Renal pelvis (tissue), 4 donors: Measurements from ENCODE around the gene ATP11A. TPM values are rescaled to one million over a fixed set of nuclear protein-coding genes. Genes with fewer than 3 reads are reported as not detected.

Source experiments
- DNase-seq: peaks from one replicate; pipeline ENCODE4 v3.0.0-alpha.2; 2013
- polyA plus RNA-seq, 3 donors: library from polyadenylated mRNA; unstranded; fragments of 120-200 nt; gene quantifications; one replicate each; pipeline ENCODE4 v1.2.1, GENCODE V29; 2013; ENCODE audit not compliant: insufficient read length in 3 of 3

ATP11A gene
- polyA plus RNA-seq, 3 donors = 39.0 to 68.3 (median 60.9) TPM

DNA sequence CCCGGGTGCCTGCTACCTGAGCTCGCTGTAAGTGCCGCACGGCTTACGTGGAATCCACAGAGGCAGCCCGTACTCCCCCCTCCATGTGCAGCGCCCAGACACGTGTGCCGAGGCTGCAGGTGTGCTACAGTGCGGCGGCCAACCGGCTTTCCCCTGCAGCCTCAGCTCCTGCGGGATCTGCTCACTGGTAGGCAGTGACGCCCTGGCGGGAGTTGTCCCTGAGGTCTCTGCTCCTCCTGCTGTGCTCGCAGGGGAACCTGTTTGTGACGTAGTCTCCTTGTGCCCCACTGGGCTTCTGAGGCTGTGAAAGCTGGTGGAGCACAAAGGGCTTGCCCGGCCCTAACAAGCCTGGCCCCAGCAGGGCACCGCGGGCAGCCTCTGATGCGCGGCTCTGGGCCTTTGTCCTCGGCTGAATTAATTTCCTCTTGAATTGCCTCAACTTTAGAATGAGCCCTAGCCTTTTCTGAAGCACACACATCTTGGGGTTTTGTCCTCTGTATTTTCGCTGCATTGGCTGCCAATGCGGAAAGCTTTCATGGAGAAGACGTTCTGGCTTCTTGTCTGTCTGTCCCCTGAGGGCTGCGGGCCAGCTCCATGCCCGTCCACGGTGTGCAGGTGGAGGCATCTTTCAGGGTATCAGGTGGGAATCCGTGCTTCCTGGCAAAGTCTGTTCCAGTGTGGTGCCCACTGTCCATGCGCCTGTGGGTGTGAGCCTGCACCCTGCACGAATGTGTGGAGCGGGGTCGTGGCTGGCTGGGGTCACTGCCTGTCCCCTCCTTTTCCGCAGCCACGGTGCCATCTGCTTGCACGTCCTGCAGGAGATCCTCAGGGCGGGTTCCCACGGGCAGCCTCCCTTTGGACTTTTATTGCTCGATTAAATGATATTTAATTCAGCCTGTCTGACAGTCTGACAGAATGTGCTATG lies 201.9 kb downstream of the ATP11A start:
- no peak for DNase-seq

- peak; percentile 72 for DNase-seq
Measured at GRCh38 chr13:112892426-112893206, 202.8 kb downstream of the ATP11A start.

DNA sequence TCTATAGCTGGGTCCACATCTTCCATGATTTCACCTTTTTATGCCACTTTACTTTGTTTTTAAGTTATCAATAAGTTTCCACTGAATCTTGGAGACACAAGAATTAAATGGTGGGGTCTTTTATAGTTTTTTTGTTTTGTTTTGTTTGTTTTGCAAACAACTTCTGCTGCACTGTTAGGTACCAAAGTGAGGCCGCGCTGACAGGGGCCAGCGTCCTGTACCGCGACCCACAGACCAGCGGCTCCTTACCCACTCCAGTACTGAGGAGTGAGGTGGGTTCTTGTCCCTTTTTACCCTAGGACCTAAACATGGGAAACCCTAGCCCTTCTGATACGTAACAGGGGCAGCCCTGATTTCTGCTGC lies 203.3 kb downstream of the ATP11A start:
- no peak for DNase-seq

DNA sequence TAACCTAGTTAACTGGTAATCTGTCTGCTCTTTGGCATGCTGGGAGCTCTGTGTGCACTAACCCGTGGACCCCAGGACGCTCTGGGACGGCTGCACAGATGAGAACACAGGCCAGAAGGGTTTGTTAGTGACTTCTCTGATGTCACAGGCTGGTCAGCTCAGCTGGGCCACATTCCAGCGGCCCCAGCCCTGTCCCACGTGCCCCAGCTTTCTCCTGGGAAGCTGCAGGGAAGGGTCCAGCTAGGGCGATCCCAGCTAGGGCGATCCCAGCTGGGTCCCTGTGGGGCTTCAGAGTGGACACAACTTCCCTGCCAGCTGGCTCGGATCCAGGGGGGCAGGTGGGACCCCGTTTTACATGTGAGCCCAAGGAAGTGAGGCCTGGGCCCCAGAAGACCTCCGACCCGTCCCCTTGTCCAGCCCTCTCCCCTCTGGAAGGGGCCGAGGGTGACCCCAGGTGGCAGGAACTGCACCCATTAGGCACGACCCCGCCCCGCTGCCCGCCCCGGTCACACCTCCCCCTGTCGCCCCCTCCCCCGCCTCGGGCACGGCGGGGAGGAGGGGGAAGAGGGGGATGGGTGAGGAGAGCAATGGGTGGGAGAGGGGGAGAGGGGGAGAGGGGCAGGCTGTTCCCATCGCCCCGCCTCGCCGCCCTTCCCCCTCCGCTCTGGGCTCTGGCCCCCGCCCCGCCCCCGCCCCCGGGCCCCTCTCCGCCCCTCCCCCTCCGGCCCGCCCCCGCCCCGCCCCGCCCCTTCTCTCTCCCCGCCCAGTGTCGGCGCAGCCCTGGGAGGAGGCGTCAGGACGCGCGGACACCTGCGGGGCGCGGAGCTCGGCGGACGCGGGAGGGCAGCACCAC lies 204.0 kb downstream of the ATP11A start:
- DNase-seq = peak; percentile 80

DNA sequence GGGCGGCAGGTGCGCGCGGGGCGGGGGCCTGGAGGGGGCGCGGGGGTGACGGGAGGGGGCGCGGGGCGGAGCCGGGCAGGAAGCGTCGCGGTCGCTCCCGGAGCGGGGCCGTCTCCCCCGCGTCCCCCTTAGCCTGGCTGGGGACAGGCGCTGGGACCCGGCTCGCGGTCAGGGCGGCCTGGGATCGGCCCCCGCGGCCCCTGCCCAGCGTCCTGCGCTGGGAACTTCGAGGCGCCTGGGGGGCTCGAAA lies 204.5 kb downstream of the ATP11A start:
- DNase-seq = no peak

DNA sequence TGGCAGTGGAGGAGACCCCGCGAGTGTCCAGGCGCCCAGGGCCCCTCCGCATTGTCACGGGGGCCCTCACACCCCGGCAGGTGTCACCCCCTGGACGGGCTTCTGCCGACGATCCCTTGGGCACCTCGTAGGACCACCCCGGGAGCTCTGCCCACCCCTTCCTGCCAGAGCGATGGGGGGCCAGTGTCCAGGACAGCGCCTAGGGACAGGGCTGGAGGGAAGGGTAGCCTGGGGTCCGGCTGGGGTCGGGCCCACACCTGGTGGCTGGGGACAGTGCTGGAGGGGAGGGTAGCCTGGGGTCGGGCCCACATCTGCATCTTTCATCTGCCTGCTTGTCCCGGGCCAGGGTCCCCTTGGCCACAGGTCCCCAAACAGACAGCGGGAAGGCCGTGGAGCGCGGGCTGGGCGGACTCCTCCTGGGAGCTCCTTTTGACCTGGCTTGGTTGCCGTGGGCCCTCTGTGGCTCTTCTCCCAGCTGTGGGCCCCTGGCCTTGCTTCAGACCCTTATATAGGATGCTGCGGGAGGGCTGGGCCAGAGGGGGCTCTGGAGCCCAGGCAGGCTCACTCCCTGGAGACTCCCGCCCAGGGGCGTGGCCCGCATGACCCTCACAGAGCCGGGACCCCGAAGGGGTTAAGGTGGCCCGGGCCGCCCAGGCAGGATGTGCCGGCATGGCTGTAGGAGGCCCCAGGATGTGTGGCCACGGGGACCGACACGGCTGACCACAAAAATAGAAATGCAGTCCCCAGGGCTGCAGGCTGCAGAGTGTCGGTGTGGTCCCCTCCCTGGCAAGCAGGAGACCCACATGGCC lies 205.0 kb downstream of the ATP11A start:
- no peak for DNase-seq

- no peak for DNase-seq
Measured at GRCh38 chr13:112895521-112896465, 206.0 kb downstream of the ATP11A start.

GRCh38 chr13:112896736-112897602 lies 207.1 kb downstream of the ATP11A start:
- no peak for DNase-seq

- no peak for DNase-seq
Measured at GRCh38 chr13:112897603-112897955, 207.7 kb downstream of the ATP11A start.

DNA sequence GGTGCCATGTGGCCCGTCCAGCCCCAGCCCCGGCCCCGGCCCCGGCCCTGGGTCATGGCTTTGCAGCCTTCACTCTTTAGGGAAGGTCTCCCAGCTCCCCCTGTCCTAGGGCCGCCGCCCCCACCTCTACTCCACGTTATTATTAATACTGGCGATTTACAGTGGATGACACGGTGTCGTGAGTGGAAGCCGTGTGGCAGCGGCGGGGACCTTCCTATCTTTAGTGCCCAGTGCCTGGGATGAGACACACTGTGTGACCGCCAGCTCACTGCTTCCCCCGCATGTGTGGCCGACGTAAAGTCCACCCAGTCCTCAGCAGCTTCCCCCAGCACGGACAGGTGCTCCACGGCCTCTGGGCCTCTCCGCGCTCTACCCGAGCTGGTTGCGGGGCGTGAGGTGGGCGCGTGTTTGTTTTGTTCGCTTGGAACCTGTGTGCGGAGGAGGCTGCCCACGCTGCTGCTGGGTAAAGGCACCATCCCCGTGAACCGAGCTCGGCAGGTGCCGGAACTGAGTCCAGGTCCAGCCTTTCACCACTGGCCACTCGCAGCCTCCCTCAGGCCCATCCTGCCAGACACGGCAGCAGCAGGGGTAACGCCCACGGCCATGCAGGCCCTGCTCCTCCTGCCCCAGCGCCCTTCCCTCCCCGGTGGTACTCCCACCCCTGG lies 208.2 kb downstream of the ATP11A start:
- no peak for DNase-seq

- no peak for DNase-seq
Measured at GRCh38 chr13:112898621-112899280, 208.9 kb downstream of the ATP11A start.

DNA sequence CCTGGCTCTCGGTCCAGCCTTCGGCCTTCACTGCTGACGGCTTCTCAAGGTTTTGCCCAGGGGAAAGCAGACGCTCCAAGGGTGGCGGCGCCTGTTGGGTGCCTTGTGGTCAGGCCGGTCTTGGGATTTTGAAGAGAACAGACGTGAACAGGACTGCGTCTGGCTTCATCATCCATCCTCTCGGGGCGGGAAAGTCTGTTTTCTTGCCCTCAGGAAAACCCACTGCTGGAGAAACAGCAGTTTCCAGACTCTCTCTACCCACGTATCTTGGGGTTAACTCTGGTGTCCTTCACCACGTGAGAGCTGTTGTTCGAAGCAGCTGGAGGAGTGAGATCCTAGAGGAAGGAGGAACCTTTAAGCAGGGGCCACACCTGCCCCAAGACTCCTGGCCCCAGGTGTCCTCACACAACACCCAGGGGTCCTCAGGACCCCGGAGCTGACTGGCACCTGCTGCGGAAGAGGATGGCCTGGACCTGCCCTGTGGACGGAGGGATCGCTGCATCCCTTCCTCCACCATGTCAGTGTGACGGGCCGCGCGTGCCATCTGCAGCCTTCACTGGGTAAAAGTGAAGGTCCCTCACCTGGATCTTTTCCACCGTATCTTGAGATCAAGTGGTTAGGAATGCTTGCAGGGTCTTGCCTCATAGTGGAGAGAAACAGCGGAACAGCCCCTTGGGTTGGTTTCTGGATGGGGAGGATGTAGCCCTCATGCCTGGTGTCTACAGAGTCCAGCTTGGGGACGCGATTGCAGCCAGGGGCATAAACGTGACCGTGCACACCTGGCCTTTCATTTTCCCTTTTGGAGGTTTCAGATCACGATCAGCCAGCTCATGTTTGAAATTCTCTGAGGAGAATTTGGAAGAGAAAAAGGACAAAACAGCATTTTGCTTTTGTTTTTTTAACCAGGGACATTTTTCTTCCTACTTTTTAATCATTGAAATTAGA lies 209.7 kb downstream of the ATP11A start:
- DNase-seq = no peak

GRCh38 chr13:112900226-112900600 lies 210.4 kb downstream of the ATP11A start:
- DNase-seq = no peak

DNA sequence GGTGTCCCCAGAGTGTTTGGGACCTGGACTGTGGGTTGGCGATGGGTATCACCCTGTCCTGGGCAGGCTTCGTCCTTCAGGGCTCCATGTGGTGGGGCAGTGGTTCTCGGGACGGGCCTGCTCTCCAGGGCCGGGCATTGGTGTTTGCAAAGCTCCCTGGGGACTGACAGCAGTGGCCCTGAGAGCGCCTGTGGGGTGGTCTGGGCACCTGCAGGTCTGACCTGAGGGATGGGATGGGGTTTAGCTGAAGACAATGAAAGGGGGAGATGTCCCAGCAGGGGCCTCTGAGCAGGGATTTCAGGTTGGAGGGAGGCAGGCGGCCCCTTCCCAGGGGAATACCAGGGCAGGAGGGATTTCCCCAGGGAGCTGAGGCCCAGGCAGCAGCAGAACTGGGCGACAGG lies 210.9 kb downstream of the ATP11A start:
- no peak for DNase-seq

DNA sequence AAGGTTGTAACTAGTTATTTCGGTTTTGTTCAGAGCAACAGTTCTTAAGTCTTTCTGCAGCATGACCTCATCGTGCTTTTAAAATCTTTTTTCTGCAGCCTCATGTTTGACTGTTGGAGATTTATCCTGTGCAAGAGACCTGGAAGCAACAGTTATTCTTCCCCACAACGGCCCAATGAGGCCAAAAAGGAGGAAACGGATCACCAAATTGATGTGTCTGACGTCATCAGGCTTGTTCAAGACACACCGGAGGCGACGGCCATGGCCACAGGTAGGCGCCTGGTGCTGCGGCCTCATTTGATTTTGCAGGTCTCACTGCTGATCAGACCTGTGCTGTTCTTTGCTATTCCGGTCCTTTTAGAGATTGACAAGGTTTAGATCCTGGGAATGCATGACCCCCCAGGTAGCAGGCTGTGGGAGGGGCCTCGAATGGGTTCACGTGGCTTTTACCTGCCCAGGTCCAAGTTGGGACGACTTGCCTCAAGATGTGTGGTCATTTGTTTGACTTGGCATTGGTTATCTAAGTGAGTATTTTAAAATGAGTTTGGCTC lies 212.3 kb downstream of the ATP11A start:
- no peak for DNase-seq

DNA sequence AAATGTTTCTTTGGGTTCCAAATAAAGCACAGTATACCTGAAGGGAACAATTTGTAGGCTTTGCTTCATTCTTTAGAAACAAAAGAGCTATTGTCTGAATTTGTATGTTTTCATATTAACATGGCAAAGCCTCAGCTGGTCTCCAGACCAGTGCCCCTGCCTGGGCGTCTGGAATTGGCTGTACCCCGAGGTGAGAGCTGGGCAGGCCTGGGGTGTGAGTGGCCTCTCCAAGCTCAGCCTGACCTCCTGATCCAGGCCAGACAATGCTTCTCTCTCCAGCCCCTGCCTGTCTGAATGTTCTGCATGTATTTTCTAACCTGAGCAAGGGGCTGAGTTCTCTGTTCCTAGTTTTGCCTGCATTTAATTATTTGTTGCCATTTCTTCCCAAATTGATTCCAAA lies 212.8 kb downstream of the ATP11A start:
- DNase-seq = no peak

GRCh38 chr13:112903071-112903577 lies 213.3 kb downstream of the ATP11A start:
- no peak for DNase-seq
